SK-N-SH treated with all-trans-retinoic acid at 6 μM for 48 hours (cell line): ENCODE measurements around the gene SDR39U1.

Experiments
- ESRRG ChIP-seq: fragments of 250-450 bp; sonication (Bioruptor Pico); IDR thresholded peaks from 2 replicates; pipeline ENCODE4 v1.6.1; 2021; ENCODE audit warnings: mild to moderate bottlenecking
- ISL1 ChIP-seq: fragments of 250-450 bp; sonication (Bioruptor Pico); IDR thresholded peaks from 2 replicates; pipeline ENCODE4 v2.1.2; 2022; ENCODE audit warnings: mild to moderate bottlenecking, moderate library complexity
- ZNF565 ChIP-seq: fragments of 450-650 bp; formaldehyde crosslinking; conservative IDR thresholded peaks from 2 replicates; pipeline ENCODE4 v1.5.0; 2020; ENCODE audit warnings: low read depth, mild to moderate bottlenecking, moderate library complexity

DNA sequence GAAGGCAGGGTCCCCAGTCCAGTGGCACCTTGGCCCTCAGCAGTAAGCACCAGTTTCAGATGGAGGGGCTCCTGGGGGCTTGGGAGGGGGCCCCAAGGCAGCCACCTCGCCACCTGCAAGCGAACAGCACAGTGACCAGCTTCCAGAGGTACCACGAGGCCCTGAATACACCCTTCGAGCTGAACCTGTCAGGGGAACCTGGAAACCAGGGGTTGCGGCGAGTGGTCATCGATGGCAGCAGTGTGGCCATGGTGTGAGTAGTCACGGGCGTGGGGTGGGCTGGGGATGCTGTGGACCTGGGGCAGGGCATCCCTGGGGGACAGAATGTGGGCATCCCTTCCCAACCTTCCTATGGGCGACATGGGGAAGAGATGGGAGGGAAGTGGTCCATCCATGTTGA, 32.6 kb downstream of the SDR39U1 start:
- TF ChIP-seq ISL1 (CRISPR knock-in tag): no peak
- no peak for TF ChIP-seq ZNF565 (CRISPR knock-in tag)
- no peak for TF ChIP-seq ESRRG
